Endothelial cell of umbilical vein (primary cell): Measurements from ENCODE around the gene RAB27B. TPM values are rescaled to one million over a fixed set of nuclear protein-coding genes. Genes with fewer than 3 reads are reported as not detected.

Source experiments
- BruUV-seq: library from RNA; stranded (reverse); fragments of 400-500 nt; replicated peaks from 2 replicates; lab custom pipeline; 2021; lab: Mats Ljungman, UMichigan
- CTCF ChIA-PET: fragments of 300-600, 350-600 bp; sonication (Branson Sonifier 250); formaldehyde crosslinking; loops from one replicate; lab custom pipeline; 2021; ENCODE audit warnings: antibody characterized with exemption, inconsistent platforms; lab: Charles Lee
- POLR2A ChIA-PET: fragments of 300-600, 350-600 bp; sonication (Branson Sonifier 250); formaldehyde crosslinking; loops from one replicate; lab custom pipeline; 2021; ENCODE audit warnings: antibody characterized with exemption, inconsistent platforms; lab: Charles Lee
- DNase-seq: peaks from one replicate; pipeline ENCODE4 v3.0.0-alpha.2; 2011; ENCODE audit warnings: low read depth, low spot score
- FAIRE-seq: peaks from 2 replicates; lab custom pipeline; 2011; peaks lifted over from hg19 to GRCh38; lab: Jason Lieb, UNC
- H2AFZ ChIP-seq: 2 replicates; pipeline ENCODE4 v1.6.0; 2012; ENCODE audit warnings: low read depth, low read length, control low read depth, inconsistent platforms
- H3K27ac ChIP-seq: 2 replicates; pipeline ENCODE4 v1.5.1; 2011; ENCODE audit warnings: low read depth, mild to moderate bottlenecking, control low read depth, low read length, moderate library complexity; ENCODE audit not compliant: insufficient read depth
- H3K27me3 ChIP-seq, 2 experiments: 2 replicates each; pipeline versions ENCODE4 v1.6.0 to v1.6.1; 2011; ENCODE audit warnings: low read length in 2 of 2, mixed read lengths in 1 of 2; ENCODE audit not compliant: control insufficient read depth in 2 of 2, insufficient read depth in 2 of 2
- H3K36me3 ChIP-seq, 2 experiments: 2 replicates in 1 of 2; 3 replicates in 1 of 2; pipeline ENCODE4 v1.5.1; 2011; ENCODE audit warnings: low read length in 2 of 2, mild to moderate bottlenecking in 1 of 2, moderate library complexity in 1 of 2; ENCODE audit not compliant: control insufficient read depth in 2 of 2, insufficient read depth in 2 of 2; ENCODE audit errors: extremely low read depth in 1 of 2
- H3K4me1 ChIP-seq: 3 replicates; pipeline ENCODE4 v1.5.1; 2011; ENCODE audit warnings: mild to moderate bottlenecking, low read length; ENCODE audit not compliant: control insufficient read depth, insufficient read depth; ENCODE audit errors: extremely low read depth
- H3K4me2 ChIP-seq: 2 replicates; pipeline ENCODE4 v1.6.1; 2011; ENCODE audit warnings: low read length, control low read depth, mixed read lengths; ENCODE audit not compliant: insufficient read depth
- H3K4me3 ChIP-seq, 3 experiments: fragments of 200-600 bp in 1 of 3; sonication (generic), shearing (Covaris generic) in 1 of 3; replicated peaks in 1 of 3; 2 replicates each; pipeline ENCODE4 v1.5.1; 2011 to 2016; ENCODE audit warnings: control low read depth in 3 of 3, low read length in 3 of 3, mild to moderate bottlenecking in 2 of 3, inconsistent platforms in 1 of 3, low read depth in 1 of 3, moderate library complexity in 1 of 3; ENCODE audit not compliant: insufficient read depth in 1 of 3
- H3K79me2 ChIP-seq: 2 replicates; pipeline ENCODE4 v1.6.0; 2012; ENCODE audit warnings: low read length, inconsistent platforms; ENCODE audit not compliant: control insufficient read depth, insufficient read depth
- H3K9ac ChIP-seq: replicated peaks from 2 replicates; pipeline ENCODE3; 2011; ENCODE audit warnings: low read length, control low read depth; ENCODE audit not compliant: insufficient read depth; ENCODE audit errors: extremely low read depth
- H3K9me1 ChIP-seq: replicated peaks from 3 replicates; pipeline ENCODE4 v1.6.0; 2011; ENCODE audit warnings: mild to moderate bottlenecking, low read length; ENCODE audit not compliant: control insufficient read depth, insufficient read depth; ENCODE audit errors: extremely low read depth
- H3K9me3 ChIP-seq: replicated peaks from 2 replicates; pipeline ENCODE4 v1.5.1; 2012; ENCODE audit warnings: low read length, inconsistent platforms; ENCODE audit not compliant: control insufficient read depth, insufficient read depth
- H4K20me1 ChIP-seq: replicated peaks from 2 replicates; pipeline ENCODE3; 2011; ENCODE audit warnings: mild to moderate bottlenecking, low read length; ENCODE audit not compliant: control insufficient read depth, insufficient read depth; ENCODE audit errors: extremely low read depth
- CTCF ChIP-seq, 2 donors: IDR thresholded peaks; 1 replicate in 1 of 2; 2 replicates in 1 of 2; pipeline ENCODE4 v1.5.1; 2011; ENCODE audit warnings: low read length in 2 of 2, mild to moderate bottlenecking in 2 of 2, moderate library complexity in 2 of 2, control low read depth in 1 of 2, inconsistent platforms in 1 of 2, low read depth in 1 of 2; ENCODE audit not compliant: insufficient read depth in 1 of 2; ENCODE audit errors: extremely low read depth in 1 of 2
- EZH2 ChIP-seq: IDR thresholded peaks from 2 replicates; pipeline ENCODE4 v1.6.1; 2012; ENCODE audit warnings: borderline replicate concordance, low read depth, mild to moderate bottlenecking, moderate library complexity, low read length, inconsistent platforms; ENCODE audit not compliant: severe bottlenecking
- FOS ChIP-seq: IDR thresholded peaks from 2 replicates; pipeline ENCODE4 v1.6.1; 2011; ENCODE audit warnings: mild to moderate bottlenecking, low read length, moderate library complexity, borderline replicate concordance; ENCODE audit not compliant: insufficient read depth
- GATA2 ChIP-seq: IDR thresholded peaks from 2 replicates; pipeline ENCODE4 v1.7.0; 2011; ENCODE audit warnings: low read depth, mild to moderate bottlenecking, moderate library complexity, mixed read lengths, low read length; ENCODE audit not compliant: insufficient read length, insufficient read depth
- JUN ChIP-seq: IDR thresholded peaks from 2 replicates; pipeline ENCODE4 v1.6.1; 2011; ENCODE audit warnings: borderline replicate concordance, low read depth; ENCODE audit not compliant: insufficient read length, insufficient read depth
- MAX ChIP-seq: IDR thresholded peaks from 2 replicates; pipeline ENCODE4 v1.6.1; 2011; ENCODE audit not compliant: insufficient read depth, insufficient read length
- MYC ChIP-seq: IDR thresholded peaks from one replicate; pipeline ENCODE4 v1.6.1; 2011; ENCODE audit warnings: mild to moderate bottlenecking, low read depth, low read length
- POLR2A ChIP-seq: IDR thresholded peaks from 2 replicates; pipeline ENCODE4 v1.6.1; 2012; ENCODE audit warnings: low read depth, mild to moderate bottlenecking, control low read depth, low read length
- POLR2AphosphoS5 ChIP-seq: IDR thresholded peaks from 2 replicates; pipeline ENCODE4 v1.6.1; 2012; ENCODE audit warnings: low read depth, mild to moderate bottlenecking, control low read depth, low read length, moderate library complexity; ENCODE audit not compliant: insufficient read depth
- dilution Hi-C: fragments of 300-500 bp; cut with MboI; formaldehyde crosslinking; loops from one replicate; pipeline ENCODE4 v1.15.0; 2019; ENCODE audit warnings: low sequenced_read_pairs; ENCODE audit not compliant: extremely low pct_ligation_motif_present
- intact Hi-C: fragments of 100-400 bp; cut with micrococcal nuclease; formaldehyde crosslinking; loops from one replicate; pipeline ENCODE4 v1.10.0; 2022
- polyA plus RNA-seq, 4 experiments: library from polyadenylated mRNA; depleted of rRNA in 3 of 4; stranded (reverse) in 3 of 4; unstranded in 1 of 4; fragments of >200 nt; gene quantifications; 2 replicates each; pipeline versions ENCODE4 v1.2.1 to v1.2.3, GENCODE V29; 2011 to 2012; ENCODE audit warnings: missing spikeins in 1 of 4
- total RNA-seq: library from RNA; stranded (reverse); gene quantifications from 2 replicates; pipeline ENCODE4 v1.2.3, GENCODE V29; 2021

The RAB27B gene
- total and polyA plus RNA-seq, 2 donors (not counting 3 experiments of a cell fraction or from before 2014, with no cell fraction given) = not detected

- no peak for FAIRE-seq
- intact Hi-C loops = no loop called here
- POLR2A ChIA-PET = no interaction called here
Measured at GRCh38 chr18:54919412-54919811, 91.1 kb downstream of the RAB27B start.

More at GRCh38 chr18:54919412-54919811, 91.1 kb downstream of the RAB27B start:
- H4K20me1 ChIP-seq = no peaks in the 10 kb centered on the region
- DNase-seq = no peak
- H2AFZ ChIP-seq = no peak overlapping the region
- no peaks in the 10 kb centered on the region for H3K9me1 ChIP-seq
- no peaks in the 10 kb centered on the region for H3K79me2 ChIP-seq
- H3K4me3 ChIP-seq = no peak overlapping the region
- H3K4me1 ChIP-seq = no peaks in the 10 kb centered on the region
- TF ChIP-seq POLR2AphosphoS5 (no peak), MAX (no peak), GATA2 (no peak), EZH2 (no peak), POLR2A (no peak), FOS (no peak), MYC (no peak), CTCF (IDR thresholded peaks at IDR 0.05; ENCODE audit: extremely low read depth in 1 of 2, insufficient read depth in 1 of 2, low read depth in 1 of 2, low read length in 2 of 2) (no peak), JUN (no peak)
- no peaks in the 10 kb centered on the region for H3K9me3 ChIP-seq
- H3K9ac ChIP-seq = no peak overlapping the region
- CTCF ChIA-PET = no interaction called here
- BruUV-seq = no TSS peak
- H3K27me3 ChIP-seq = no peaks in the 10 kb centered on the region
- H3K36me3 ChIP-seq = no peaks in the 10 kb centered on the region
- dilution Hi-C loops = no loop called here
- H3K4me2 ChIP-seq = no peak overlapping the region
- H3K27ac ChIP-seq = no peak overlapping the region
